Spleen (tissue), 7 donors: Measurements from ENCODE around the gene CIB4.

Experiments used
- CTCF ChIP-seq, 11 experiments: fragments of 200-600 bp in 7 of 11; fragments of 450-650 bp in 4 of 11; sonication (generic) in 4 of 11; IDR thresholded peaks in 8 of 11; conservative IDR thresholded peaks in 3 of 11; 1 replicate in 7 of 11; 2 replicates in 4 of 11; pipeline versions ENCODE4 v1.4.0 to v1.8.0; 2016 to 2021; ENCODE audit warnings: antibody characterized with exemption in 11 of 11, inconsistent platforms in 4 of 11, mild to moderate bottlenecking in 1 of 11
- POLR2A ChIP-seq, 3 donors: fragments of 450-650 bp; IDR thresholded peaks; one replicate each; pipeline ENCODE4 v1.5.1; 2017; ENCODE audit warnings: antibody characterized with exemption in 3 of 3, mild to moderate bottlenecking in 1 of 3
- POLR2AphosphoS5 ChIP-seq, 3 donors: sonication (generic); formaldehyde crosslinking; IDR thresholded peaks; one replicate each; pipeline ENCODE4 v1.5.1; 2017; ENCODE audit warnings: antibody characterized with exemption in 3 of 3
- donor health status: DM: no; HTN: no; CAD: no; lungs with moderate emphysema.
- donor health status: DM: no; HTN: no; CAD: no.
- donor health status: DM: no; HTN: no; CAD: no.

GRCh38 chr2:26552641-26553374, 88.4 kb downstream of the CIB4 start:
- TF ChIP-seq CTCF (IDR thresholded peaks at IDR 0.05 in 8 of 11, conservative IDR thresholded peaks at IDR 0.05 in 3 of 11) (no peak), POLR2A (IDR thresholded peaks at IDR 0.05) (no peak), POLR2AphosphoS5 (IDR thresholded peaks at IDR 0.05) (no peak)
